Heart left ventricle (tissue), 16 donors: ENCODE measurements around the gene MACROH2A2. TPM values are rescaled to one million over a fixed set of nuclear protein-coding genes. Genes with fewer than 3 reads are reported as not detected.
"Not testable (repeated sequence)": the region's sequence is repeated elsewhere in the genome, so short reads cannot be mapped to it uniquely, and the experiment has no call there.

Source experiments
- ATAC-seq, 4 donors: fragments of 200-7000 bp; cut with Tn5 transposase; one replicate each; pipeline ENCODE4 v1.9.1; 2020 to 2022; ENCODE audit warnings: moderate library complexity in 4 of 4, mild to moderate bottlenecking in 3 of 4, moderate number of reproducible peaks in 1 of 4
- DNase-seq, 5 donors: peaks; one replicate each; pipeline ENCODE4 v3.0.0-alpha.2; 2020
- H3K27ac ChIP-seq, 12 donors: fragments of 200-600 bp; sonication (generic) in 4 of 12; one replicate each; pipeline versions ENCODE4 v1.5.0 to v1.8.0; 2016 to 2022; ENCODE audit warnings: mild to moderate bottlenecking in 2 of 12
- H3K27me3 ChIP-seq, 9 donors: fragments of 200-600 bp; sonication (generic) in 2 of 9; one replicate each; pipeline versions ENCODE4 v1.5.1 to v1.8.0; 2016 to 2022; ENCODE audit warnings: mild to moderate bottlenecking in 3 of 9
- H3K36me3 ChIP-seq, 9 donors: fragments of 200-600 bp; sonication (generic) in 2 of 9; one replicate each; pipeline versions ENCODE4 v1.5.0 to v1.8.0; 2018 to 2022; ENCODE audit warnings: mild to moderate bottlenecking in 2 of 9
- H3K4me1 ChIP-seq, 12 donors: fragments of 200-600 bp; sonication (generic) in 4 of 12; one replicate each; pipeline versions ENCODE4 v1.5.0 to v1.8.0; 2016 to 2022; ENCODE audit warnings: mild to moderate bottlenecking in 3 of 12
- H3K4me3 ChIP-seq, 12 donors: fragments of 200-600 bp; sonication (generic) in 4 of 12; one replicate each; pipeline versions ENCODE4 v1.5.0 to v1.8.0; 2017 to 2022; ENCODE audit warnings: mild to moderate bottlenecking in 9 of 12, moderate library complexity in 4 of 12
- H3K9me3 ChIP-seq, 12 donors: fragments of 200-600 bp; sonication (generic) in 4 of 12; one replicate each; pipeline versions ENCODE4 v1.5.0 to v1.8.0; 2016 to 2022; ENCODE audit warnings: mild to moderate bottlenecking in 1 of 12
- CTCF ChIP-seq, 12 donors: fragments of 200-600 bp; sonication (generic) in 4 of 12; IDR thresholded peaks; one replicate each; pipeline versions ENCODE4 v1.5.0 to v1.8.0; 2018 to 2022; ENCODE audit warnings: antibody characterized with exemption in 12 of 12, mild to moderate bottlenecking in 5 of 12
- POLR2A ChIP-seq, 2 donors: fragments of 450-650 bp; IDR thresholded peaks; one replicate each; pipeline ENCODE4 v1.6.1; 2017; ENCODE audit warnings: antibody characterized with exemption in 2 of 2, mild to moderate bottlenecking in 2 of 2, moderate library complexity in 2 of 2
- WGBS, 4 donors: extraction: QIAGEN DNeasy Blood & Tissue Kit in 2 of 4; methylation state at CpG; one replicate each; pipeline versions ENCODE4 v1.1.5 to v1.1.7; 2013 to 2018; 5-methylcytosine and 5-hydroxymethylcytosine counted together
- intact Hi-C, 10 donors: fragments of 100-400 bp; cut with DNase I; formaldehyde crosslinking; loops; one replicate each; pipeline versions ENCODE4 v1.11.1 to v1.14.2; 2022
- polyA plus RNA-seq, 2 donors: library from polyadenylated mRNA; stranded (reverse); fragments of 200-250 nt; gene quantifications; one replicate each; pipeline ENCODE4 v1.2.3, GENCODE V29; 2013
- total RNA-seq, 9 donors: library from RNA; depleted of rRNA in 2 of 9; stranded (reverse); fragments of >200 nt in 2 of 9; fragmentation: NEBNext Ultra II Directional in 3 of 9; extraction: Animal tissue kit (Norgen Biotek cat#: 25700) in 3 of 9; gene quantifications; one replicate each; pipeline versions ENCODE4 v1.1.0 to v1.2.4, GENCODE V29; 2016 to 2023
- donor health status: ischemic (EF 13 %, LVEDD 7.1; RV severe dilation, severe dysfunction).
- donor health status: healthy with polysubstance abuse.
- donor health status: DM: no; HTN: yes; CAD: no.
- donor health status: DM: no; HTN: no; CAD: no.
- donor health status: ischemic (EF 25% LVEDD 6.9; RV normal size, moderate dysfunction).
- donor health status: ischemic (EF 25% LVEDD 5.7; RV mildly dilated, moderate dysfunction).
- donor health status: healthy.
- donor health status: DM: yes; HTN: yes; CAD: no.
- donor health status: ischemic (EF 35%, LVEDD 5.7; RV mildly dilated, moderate dysfunction).
- donor health status: nonischemic (EF 11% LVEDD 7.7; RV severe dilation, severe dysfunction).
- donor health status: DM: yes; HTN: yes; CAD: no.
- donor health status: PGD.
- donor health status: ischemic (EF 29% LVEDD 5.4; RV normal size, mild dysfunction).
- donor health status: nonischemic (EF 23%, LVEDD 6.1; RV moderate dilation, normal function).

MACROH2A2 gene
- total and polyA plus RNA-seq, 11 donors: 11.8 to 21.3 (median 13.3) TPM

- ATAC-seq (no peak), DNase-seq (no peak)
- H3K4me1 ChIP-seq: no peaks in the 10 kb centered on the region
- H3K9me3 ChIP-seq: peaks cover 0 to 10% (median 0%) of the 10 kb centered on the region in 12 donors
- intact Hi-C loops: no loop called here
- TF ChIP-seq CTCF (IDR thresholded peaks at IDR 0.05) (no peak), POLR2A (IDR thresholded peaks at IDR 0.05) (no peak)
- H3K27me3 ChIP-seq: peaks cover 0 to 4% (median 0%) of the 10 kb centered on the region in 9 donors
- no peaks in the 10 kb centered on the region for H3K36me3 ChIP-seq
- H3K4me3 ChIP-seq: no peak overlapping the region
- 81 to 85% (median 84%) methylated on average over 2 of the region's 2 CpGs for WGBS, 4 donors
- H3K27ac ChIP-seq: no peak overlapping the region
These were observed 11.6 kb upstream of the MACROH2A2 start for GRCh38 chr10:70041016-70041415.

GRCh38 chr10:70041739-70042138 is 10.9 kb upstream of the MACROH2A2 start:
- H3K9me3 ChIP-seq, H3K4me1 ChIP-seq, DNase-seq, H3K27me3 ChIP-seq, H3K4me3 ChIP-seq, H3K27ac ChIP-seq, intact Hi-C loops, H3K36me3 ChIP-seq, ATAC-seq: not testable (repeated sequence)
- 46 to 66% (median 52%) methylated on average over 8 of the region's 8 CpGs for WGBS, 4 donors

GRCh38 chr10:70047066-70047465 is 5.6 kb upstream of the MACROH2A2 start:
- ATAC-seq, DNase-seq, H3K9me3 ChIP-seq, H3K4me3 ChIP-seq, H3K4me1 ChIP-seq, H3K36me3 ChIP-seq, intact Hi-C loops, H3K27ac ChIP-seq: not testable (repeated sequence)
- WGBS, 4 donors: 93 to 97% (median 96%) methylated on average over 4 of the region's 4 CpGs
- H3K27me3 ChIP-seq: peaks cover 0 to 27% (median 0%) of the 10 kb centered on the region in 9 donors

- Histone ChIP-seq H3K36me3 (no peaks in the 10 kb centered on the region), H3K4me3 (no peak overlapping the region), H3K27me3 (peaks cover 0 to 38% (median 0%) of the 10 kb centered on the region in 9 donors), H3K4me1 (peaks cover 0 to 12% (median 2%) of the 10 kb centered on the region in 12 donors), H3K27ac (no peak overlapping the region), H3K9me3 (no peaks in the 10 kb centered on the region)
- TF ChIP-seq POLR2A (IDR thresholded peaks at IDR 0.05) (no peak), CTCF (IDR thresholded peaks at IDR 0.05) (no peak)
- intact Hi-C loops: no loop called here
- DNase-seq (no peak), ATAC-seq (no peak)
- 83 to 87% (median 84%) methylated on average over 5 of the region's 5 CpGs for WGBS, 4 donors
These were observed 4.5 kb upstream of the MACROH2A2 start for GRCh38 chr10:70048030-70048723.

- Histone ChIP-seq H3K4me3 (peak overlapping the region in 9 of 12 donors; percentile 63 to 87 (median 81)), H3K9me3 (no peaks in the 10 kb centered on the region), H3K27ac (no peak overlapping the region), H3K4me1 (peaks cover 0 to 24% (median 2%) of the 10 kb centered on the region in 12 donors), H3K36me3 (no peaks in the 10 kb centered on the region), H3K27me3 (peaks cover 0 to 57% (median 0%) of the 10 kb centered on the region in 9 donors)
- 52 to 64% (median 55%) methylated on average over 6 of the region's 6 CpGs for WGBS, 4 donors
- intact Hi-C loops: no loop called here
- DNase-seq: no peak
- TF ChIP-seq CTCF (IDR thresholded peaks at IDR 0.05) (no peak), POLR2A (IDR thresholded peaks at IDR 0.05) (no peak)
- no peak for ATAC-seq
These were observed 798 bp upstream of the MACROH2A2 start for GRCh38 chr10:70051848-70052247.
